ENCODE measurements around the gene TNFRSF8. TPM values are rescaled to one million over a fixed set of nuclear protein-coding genes. Genes with fewer than 3 reads are reported as not detected.
A peak's percentile ranks its signal among the peaks of the same experiment; 100 is the strongest.

Gene TNFRSF8
- total RNA-seq, 6 experiments from 2014 or later: 0.07 TPM; not detected in 5

DNA sequence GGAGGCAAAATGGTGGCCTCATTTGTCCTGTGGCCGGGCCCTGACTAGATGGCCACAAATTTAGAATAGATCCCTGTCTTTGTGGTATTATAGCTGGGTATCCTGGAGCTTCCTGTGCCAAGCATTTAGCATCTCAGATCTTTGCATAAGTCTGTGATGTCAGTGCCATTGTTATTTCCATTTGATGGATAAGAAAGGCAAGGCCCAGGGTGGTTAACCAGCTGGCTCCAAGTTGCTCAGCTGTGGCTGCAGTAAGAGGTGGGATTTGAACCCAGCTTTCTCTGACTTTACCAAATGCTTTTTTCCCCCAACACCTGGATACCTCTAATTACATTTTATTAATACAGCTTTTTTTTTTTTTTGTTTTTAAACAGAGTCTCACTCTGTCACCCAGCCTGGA, 11.7 kb upstream of the TNFRSF8 start:
- Mint-ChIP-seq H3K36me3 (ENCODE audit: low read depth) (no peaks in the 10 kb centered on the region), H3K27ac (peak overlapping the region; percentile 46; the same call in 1 of the 2 replicates), H3K4me1 (ENCODE audit: low read depth) (peaks cover 18% of the 10 kb centered on the region), H3K27me3 (ENCODE audit: insufficient read depth) (peaks cover 8% of the 10 kb centered on the region), H3K9me3 (no peaks in the 10 kb centered on the region), H3K4me3 (no peak overlapping the region)
- DNase-seq: no peak
- no peak for TF ChIP-seq CTCF (IDR thresholded peaks at IDR 0.05)

DNA sequence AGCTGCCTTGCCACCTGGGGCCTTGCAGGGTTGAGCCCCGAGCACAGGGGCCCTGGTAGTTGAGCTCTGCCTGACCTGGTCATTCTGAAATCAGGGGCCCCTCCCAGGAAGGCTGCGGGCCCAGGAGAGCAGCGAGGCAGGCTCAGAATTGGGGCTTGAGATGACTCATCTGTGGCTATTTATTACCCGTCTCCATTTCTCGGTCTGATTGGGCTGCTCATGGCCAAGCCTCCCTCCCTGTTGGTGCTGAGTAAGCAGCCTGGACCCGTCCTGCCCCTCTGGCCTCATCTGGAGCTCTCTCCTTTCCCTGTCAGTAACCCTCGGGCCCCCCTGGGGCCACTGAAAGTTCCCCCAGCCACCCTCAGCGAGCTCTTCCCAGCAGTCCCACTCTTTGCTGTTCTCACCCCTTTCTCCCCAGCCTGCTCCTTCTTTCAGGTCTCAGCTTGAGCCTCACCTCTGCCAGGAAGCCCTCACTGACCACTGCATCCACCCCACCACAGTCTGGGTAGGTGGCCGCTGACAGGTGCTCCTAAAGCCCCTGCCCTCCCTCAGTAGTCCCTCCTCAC, 11.0 kb upstream of the TNFRSF8 start:
- Mint-ChIP-seq H3K36me3 (ENCODE audit: low read depth) (no peaks in the 10 kb centered on the region), H3K9me3 (no peaks in the 10 kb centered on the region), H3K27me3 (ENCODE audit: insufficient read depth) (peaks cover 8% of the 10 kb centered on the region), H3K4me1 (ENCODE audit: low read depth) (peaks cover 24% of the 10 kb centered on the region), H3K4me3 (peak overlapping the region; percentile 57), H3K27ac (peak overlapping the region; percentile 46)
- peak; percentile 81 for DNase-seq
- TF ChIP-seq CTCF (IDR thresholded peaks at IDR 0.05): no peak

DNA sequence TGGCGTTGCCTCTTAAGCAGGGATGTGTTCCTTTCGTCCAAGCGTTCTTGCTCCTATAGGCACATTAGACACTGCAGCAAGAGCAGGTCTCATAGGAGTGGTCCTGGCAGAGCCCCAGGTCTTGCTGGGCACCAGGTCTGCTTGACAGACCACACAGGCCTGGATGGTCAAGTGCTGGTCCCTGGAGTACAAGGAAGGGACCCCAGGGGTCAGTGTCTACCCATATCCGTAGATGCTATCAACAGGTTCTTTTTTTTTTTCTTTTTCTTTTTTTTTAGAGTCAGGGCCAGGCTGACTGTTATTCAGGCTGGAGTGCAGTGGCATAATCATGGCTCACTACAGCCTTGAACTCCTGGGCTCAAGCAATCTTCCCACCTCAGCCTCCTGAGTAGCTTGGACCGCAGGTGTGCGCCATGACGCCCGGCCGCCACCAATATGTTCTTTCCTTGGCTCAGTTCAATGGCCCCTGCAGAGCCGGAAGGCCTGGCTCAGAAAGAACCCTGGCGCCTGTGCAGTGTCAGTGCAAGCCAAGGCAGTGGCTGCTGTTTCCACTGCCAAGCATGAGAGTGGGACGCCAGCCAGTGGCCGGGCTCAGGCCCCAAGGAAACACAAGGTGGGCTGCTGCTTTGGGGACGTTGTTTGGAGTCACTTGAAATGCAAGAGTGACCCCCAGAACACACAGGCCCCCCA, 10.0 kb upstream of the TNFRSF8 start:
- Mint-ChIP-seq H3K36me3 (ENCODE audit: low read depth) (no peaks in the 10 kb centered on the region), H3K4me3 (no peak overlapping the region), H3K27me3 (ENCODE audit: insufficient read depth) (peaks cover 8% of the 10 kb centered on the region), H3K9me3 (no peaks in the 10 kb centered on the region), H3K4me1 (ENCODE audit: low read depth) (peaks cover 24% of the 10 kb centered on the region), H3K27ac (no peak overlapping the region)
- no peak for DNase-seq
- TF ChIP-seq CTCF (IDR thresholded peaks at IDR 0.05): no peak

DNA sequence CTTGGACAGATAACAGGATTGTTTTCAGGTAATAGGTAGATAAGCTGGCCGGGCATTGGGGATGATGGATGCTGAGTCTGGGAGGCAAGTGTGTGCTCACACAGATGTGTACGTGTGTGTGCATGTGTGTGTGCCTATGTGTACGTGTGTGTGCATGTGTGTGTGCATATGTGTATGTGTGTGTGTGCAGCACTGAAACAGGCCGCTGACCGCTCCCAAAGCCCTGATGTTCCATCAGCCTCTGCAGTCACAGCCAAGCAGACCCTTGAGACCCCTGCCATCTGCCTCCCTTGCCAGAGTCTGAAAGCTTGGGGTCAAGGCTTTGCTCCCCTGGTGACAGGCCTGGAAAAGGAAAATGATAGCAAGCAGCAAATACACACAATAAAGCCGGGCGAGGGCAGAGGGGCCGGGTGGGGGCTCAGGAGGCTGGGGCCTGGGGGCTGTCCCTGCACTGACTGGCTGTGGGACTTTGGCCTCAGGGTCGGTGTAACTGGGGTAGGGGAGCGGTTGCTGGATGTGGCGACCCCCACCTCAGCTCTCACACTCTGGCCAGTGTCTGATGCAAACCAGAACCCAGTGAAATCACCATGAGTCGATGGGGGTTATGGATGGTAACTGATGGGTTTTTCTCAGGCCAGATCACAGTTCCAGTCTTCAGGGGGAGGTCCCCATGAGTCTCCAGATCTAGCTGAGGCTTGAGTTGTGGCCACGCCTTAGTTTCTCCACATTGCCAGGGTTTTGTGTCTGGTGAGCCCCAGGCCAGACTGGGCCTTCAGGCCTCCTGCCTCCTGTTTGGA, 9.2 kb upstream of the TNFRSF8 start:
- H3K27me3 Mint-ChIP-seq (ENCODE audit: insufficient read depth): peaks cover 3% of the 10 kb centered on the region; the same call in 1 of the 2 replicates
- H3K36me3 Mint-ChIP-seq (ENCODE audit: low read depth): no peaks in the 10 kb centered on the region
- H3K4me1 Mint-ChIP-seq (ENCODE audit: low read depth): peaks cover 24% of the 10 kb centered on the region
- TF ChIP-seq CTCF (IDR thresholded peaks at IDR 0.05): no peak
- H3K9me3 Mint-ChIP-seq: no peaks in the 10 kb centered on the region
- H3K4me3 Mint-ChIP-seq: no peak overlapping the region
- H3K27ac Mint-ChIP-seq: no peak overlapping the region
- DNase-seq: no peak

DNA sequence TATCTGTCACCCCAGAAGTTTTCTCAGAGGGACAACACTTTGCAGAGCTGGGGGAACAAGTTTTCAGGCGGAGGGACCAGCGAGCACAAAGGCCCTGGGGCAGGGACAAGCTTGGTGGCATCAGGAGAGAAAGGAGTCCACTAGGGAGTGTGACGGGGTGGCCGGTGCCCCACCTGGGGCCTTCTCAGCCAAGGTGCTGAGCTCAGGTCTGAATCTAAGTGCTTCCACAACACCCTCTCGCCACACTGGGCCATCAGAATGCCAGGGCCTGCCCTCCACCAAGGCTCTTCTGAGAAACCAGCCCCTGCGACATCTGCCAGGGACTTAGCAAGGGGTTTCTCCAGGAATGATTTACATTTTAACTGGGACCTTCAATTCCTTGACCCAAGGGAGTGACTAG, 7.8 kb upstream of the TNFRSF8 start:
- no peak for TF ChIP-seq CTCF (IDR thresholded peaks at IDR 0.05)
- Mint-ChIP-seq H3K9me3 (peaks cover 4% of the 10 kb centered on the region; the same call in 1 of the 2 replicates), H3K27ac (no peak overlapping the region), H3K4me1 (ENCODE audit: low read depth) (peaks cover 24% of the 10 kb centered on the region), H3K36me3 (ENCODE audit: low read depth) (no peaks in the 10 kb centered on the region), H3K4me3 (no peak overlapping the region), H3K27me3 (ENCODE audit: insufficient read depth) (peaks cover 8% of the 10 kb centered on the region)
- DNase-seq: no peak

Data from HFFc6 (cell line).